Keratinocyte (primary cell): ENCODE data around the gene RIOK2. TPM values are rescaled to one million over a fixed set of nuclear protein-coding genes. Genes with fewer than 3 reads are reported as not detected.

ENCODE experiments used
- DNase-seq: peaks from one replicate; pipeline ENCODE4 v3.0.0-alpha.2; 2011; ENCODE audit warnings: low read depth, missing footprints, low spot score
- FAIRE-seq: peaks from 2 replicates; lab custom pipeline; 2011; peaks lifted over from hg19 to GRCh38; lab: Jason Lieb, UNC
- H2AFZ ChIP-seq: 2 replicates; pipeline ENCODE4 v1.6.0; 2012; ENCODE audit warnings: low read length, control low read depth, inconsistent platforms; ENCODE audit not compliant: control insufficient read depth
- H3K27ac ChIP-seq: 2 replicates; pipeline ENCODE4 v1.5.1; 2011; ENCODE audit warnings: low read length; ENCODE audit not compliant: control insufficient read depth, insufficient read depth
- H3K27me3 ChIP-seq: 3 replicates; pipeline ENCODE4 v1.6.0; 2011; ENCODE audit warnings: low read length; ENCODE audit not compliant: control insufficient read depth, insufficient read depth; ENCODE audit errors: extremely low read depth
- H3K36me3 ChIP-seq, 2 experiments: 2 replicates in 1 of 2; 3 replicates in 1 of 2; pipeline ENCODE4 v1.5.1; 2011; ENCODE audit warnings: low read length in 2 of 2, mild to moderate bottlenecking in 1 of 2; ENCODE audit not compliant: control insufficient read depth in 2 of 2, insufficient read depth in 2 of 2; ENCODE audit errors: extremely low read depth in 1 of 2
- H3K4me1 ChIP-seq: 3 replicates; pipeline ENCODE4 v1.5.1; 2011; ENCODE audit warnings: low read length; ENCODE audit not compliant: control insufficient read depth, insufficient read depth; ENCODE audit errors: extremely low read depth
- H3K4me2 ChIP-seq: 3 replicates; pipeline ENCODE4 v1.6.0; 2011; ENCODE audit warnings: low read depth, low read length; ENCODE audit not compliant: control insufficient read depth, insufficient read depth; ENCODE audit errors: extremely low read depth
- H3K4me3 ChIP-seq, 3 experiments: fragments of 200-600 bp in 1 of 3; sonication (generic) in 1 of 3; 2 replicates in 2 of 3; 3 replicates in 1 of 3; pipeline ENCODE4 v1.5.1; 2011 to 2016; ENCODE audit warnings: low read length in 3 of 3, mild to moderate bottlenecking in 3 of 3, control low read depth in 2 of 3, inconsistent platforms in 1 of 3, low read depth in 1 of 3, mixed read lengths in 1 of 3, mixed run types in 1 of 3, moderate library complexity in 1 of 3; ENCODE audit not compliant: control insufficient read depth in 2 of 3, insufficient read depth in 2 of 3; ENCODE audit errors: extremely low read depth in 1 of 3
- H3K79me2 ChIP-seq: 2 replicates; pipeline ENCODE4 v1.6.0; 2012; ENCODE audit warnings: low read length; ENCODE audit not compliant: control insufficient read depth, insufficient read depth
- H3K9ac ChIP-seq: 3 replicates; pipeline ENCODE4 v1.6.0; 2011; ENCODE audit warnings: low read length; ENCODE audit not compliant: control insufficient read depth, insufficient read depth; ENCODE audit errors: extremely low read depth
- H3K9me1 ChIP-seq: 3 replicates; pipeline ENCODE4 v1.6.0; 2011; ENCODE audit warnings: low read length; ENCODE audit not compliant: control insufficient read depth, insufficient read depth; ENCODE audit errors: extremely low read depth
- H3K9me3 ChIP-seq: 2 replicates; pipeline ENCODE4 v1.5.1; 2012; ENCODE audit warnings: low read depth, low read length; ENCODE audit not compliant: control insufficient read depth
- H4K20me1 ChIP-seq: 3 replicates; pipeline ENCODE4 v1.6.0; 2011; ENCODE audit warnings: low read length; ENCODE audit not compliant: control insufficient read depth, insufficient read depth; ENCODE audit errors: extremely low read depth
- CTCF ChIP-seq, 3 experiments: IDR thresholded peaks in 1 of 3; conservative IDR thresholded peaks in 1 of 3; optimal IDR thresholded peaks in 1 of 3; 2 replicates in 2 of 3; 3 replicates in 1 of 3; pipeline versions ENCODE3 to v1.5.1; 2011; ENCODE audit warnings: low read length in 3 of 3, mild to moderate bottlenecking in 3 of 3, moderate library complexity in 2 of 3, control low read depth in 1 of 3, inconsistent platforms in 1 of 3; ENCODE audit not compliant: insufficient read depth in 2 of 3; ENCODE audit errors: extremely low read depth in 1 of 3
- EZH2 ChIP-seq: IDR thresholded peaks from one replicate; pipeline ENCODE4 v1.6.1; 2012; ENCODE audit warnings: inconsistent platforms, mild to moderate bottlenecking, low read length, moderate library complexity
- dilution Hi-C: fragments of 300-500 bp; cut with MboI; formaldehyde crosslinking; loops from one replicate; pipeline ENCODE4 v1.7.0; 2020; ENCODE audit warnings: low sequenced_read_pairs; ENCODE audit not compliant: extremely low pct_ligation_motif_present
- polyA plus RNA-seq, 5 experiments: library from polyadenylated mRNA; depleted of rRNA in 3 of 5; stranded (reverse) in 3 of 5; stranded (forward) in 1 of 5; unstranded in 1 of 5; fragments of >200 nt; gene quantifications; 1 replicate in 1 of 5; 2 replicates in 3 of 5; 3 replicates in 1 of 5; pipeline versions ENCODE4 v1.2.1 to v1.2.3, GENCODE V29; 2011 to 2012; ENCODE audit warnings: missing spikeins in 2 of 5, low read depth in 1 of 5, low replicate concordance in 1 of 5

The RIOK2 gene
- polyA plus RNA-seq, 1 donor (not counting 4 experiments of a cell fraction or from before 2014, with no cell fraction given) = 34.5 TPM

DNA sequence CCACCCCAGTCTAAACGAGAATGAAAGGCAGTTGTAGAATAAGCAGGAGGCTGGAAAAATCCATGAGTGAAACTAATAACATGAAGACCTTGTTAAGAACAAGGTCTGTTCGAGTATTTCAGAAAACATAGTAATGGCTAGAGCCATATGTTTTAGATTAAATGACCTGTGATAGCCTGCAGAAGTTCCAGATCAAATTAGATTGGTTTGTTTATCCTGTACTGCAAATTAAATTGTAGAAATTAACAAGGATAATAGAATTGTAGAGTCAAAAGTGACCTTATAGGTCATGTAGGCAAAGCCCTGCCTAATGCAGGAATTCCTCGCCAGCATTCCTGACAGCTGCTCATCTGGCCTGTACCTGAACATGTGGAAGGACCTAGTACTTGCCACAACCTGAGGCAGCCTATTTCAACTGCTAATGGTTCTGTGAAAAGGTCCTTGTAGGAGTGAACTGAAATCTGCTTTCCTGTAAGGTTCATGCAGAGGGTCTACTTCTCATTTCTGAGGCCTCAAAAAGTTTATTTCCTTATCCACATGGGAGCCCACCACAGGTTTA, 57.8 kb downstream of the RIOK2 start:
- dilution Hi-C loops = no loop called here
- Histone ChIP-seq H3K4me3 (no peak overlapping the region), H2AFZ (no peak overlapping the region), H4K20me1 (no peaks in the 10 kb centered on the region), H3K27me3 (peaks cover 5% of the 10 kb centered on the region), H3K36me3 (no peaks in the 10 kb centered on the region), H3K9me3 (no peaks in the 10 kb centered on the region), H3K4me1 (peaks cover 3% of the 10 kb centered on the region), H3K4me2 (no peak overlapping the region), H3K79me2 (no peaks in the 10 kb centered on the region), H3K9me1 (no peaks in the 10 kb centered on the region), H3K9ac (no peak overlapping the region), H3K27ac (no peak overlapping the region)
- TF ChIP-seq EZH2 (no peak), CTCF (optimal IDR thresholded peaks at IDR 0.05 in 1 of 3, IDR thresholded peaks at IDR 0.05 in 1 of 3, conservative IDR thresholded peaks at IDR 0.05 in 1 of 3; ENCODE audit: extremely low read depth in 1 of 3, insufficient read depth in 2 of 3, low read length in 3 of 3) (no peak)
- DNase-seq = no peak
- FAIRE-seq = no peak

DNA sequence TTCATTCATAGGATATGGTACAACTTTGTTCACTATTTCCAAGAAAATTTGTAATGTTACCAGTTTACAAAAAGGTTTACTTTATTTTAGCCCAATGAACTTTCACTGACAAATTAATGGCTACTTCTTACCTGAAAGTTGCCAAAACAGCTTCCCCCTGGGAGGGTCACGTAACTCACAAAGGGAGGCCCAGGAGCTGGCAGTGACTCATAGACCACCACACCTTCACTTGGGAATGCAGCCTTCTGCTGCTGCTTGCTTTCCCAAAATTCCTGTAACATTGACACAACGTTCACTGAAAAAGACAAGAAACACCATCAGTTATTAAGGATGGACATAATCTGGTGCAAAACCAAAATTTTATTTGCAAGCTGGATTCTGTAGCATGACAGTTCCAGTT, 58.7 kb downstream of the RIOK2 start:
- dilution Hi-C loops = no loop called here

More for the DNA sequence above, 58.7 kb downstream of the RIOK2 start:
- H2AFZ ChIP-seq = no peak overlapping the region
- TF ChIP-seq EZH2 (no peak), CTCF (optimal IDR thresholded peaks at IDR 0.05 in 1 of 3, IDR thresholded peaks at IDR 0.05 in 1 of 3, conservative IDR thresholded peaks at IDR 0.05 in 1 of 3; ENCODE audit: extremely low read depth in 1 of 3, insufficient read depth in 2 of 3, low read length in 3 of 3) (no peak)
- FAIRE-seq = no peak
- no peak overlapping the region for H3K27ac ChIP-seq
- no peak overlapping the region for H3K9ac ChIP-seq
- H3K4me1 ChIP-seq = peaks cover 3% of the 10 kb centered on the region
- H3K79me2 ChIP-seq = no peaks in the 10 kb centered on the region
- no peaks in the 10 kb centered on the region for H3K9me3 ChIP-seq
- no peak overlapping the region for H3K4me2 ChIP-seq
- no peaks in the 10 kb centered on the region for H3K9me1 ChIP-seq
- H4K20me1 ChIP-seq = no peaks in the 10 kb centered on the region
- peak; percentile 21 for DNase-seq
- no peaks in the 10 kb centered on the region for H3K36me3 ChIP-seq
- H3K27me3 ChIP-seq = peaks cover 5% of the 10 kb centered on the region
- no peak overlapping the region for H3K4me3 ChIP-seq
